Ovary (tissue), 9 donors: ENCODE measurements around the gene SFSWAP. TPM values are rescaled to one million over a fixed set of nuclear protein-coding genes. Genes with fewer than 3 reads are reported as not detected.

Experiments used
- DNase-seq, 5 donors: peaks; one replicate each; pipeline ENCODE4 v3.0.0-alpha.2; 2019 to 2020
- H3K27ac ChIP-seq, 2 donors: fragments of 200-600 bp; one replicate each; pipeline versions ENCODE4 v1.5.1 to v1.8.0; 2019 to 2022
- H3K27me3 ChIP-seq: fragments of 200-600 bp; one replicate; pipeline ENCODE4 v1.8.0; 2022
- H3K36me3 ChIP-seq: fragments of 200-600 bp; sonication (generic); one replicate; pipeline ENCODE4 v1.5.1; 2019
- H3K4me1 ChIP-seq: one replicate; pipeline ENCODE4 v1.8.1; 2013; ENCODE audit warnings: mild to moderate bottlenecking, moderate library complexity; ENCODE audit not compliant: insufficient read depth
- H3K4me3 ChIP-seq: fragments of 200-600 bp; sonication (generic); one replicate; pipeline ENCODE4 v1.5.1; 2017
- H3K9me3 ChIP-seq, 2 donors: fragments of 200-600 bp in 1 of 2; sonication (generic) in 1 of 2; one replicate each; pipeline versions ENCODE4 v1.5.1 to v1.8.1; 2013 to 2019; ENCODE audit warnings: mild to moderate bottlenecking in 1 of 2, moderate library complexity in 1 of 2
- CTCF ChIP-seq, 3 donors: fragments of 450-650 bp in 2 of 3; fragments of 200-600 bp in 1 of 3; IDR thresholded peaks; one replicate each; pipeline versions ENCODE4 v1.5.1 to v1.8.0; 2016 to 2022; ENCODE audit warnings: antibody characterized with exemption in 3 of 3, mild to moderate bottlenecking in 1 of 3
- EP300 ChIP-seq: sonication (generic); formaldehyde crosslinking; IDR thresholded peaks from one replicate; pipeline ENCODE4 v1.6.1; 2017; ENCODE audit warnings: antibody characterized with exemption
- POLR2A ChIP-seq: fragments of 450-650 bp; IDR thresholded peaks from one replicate; pipeline ENCODE4 v1.6.1; 2017; ENCODE audit warnings: antibody characterized with exemption, mild to moderate bottlenecking, moderate library complexity
- WGBS, 3 donors: extraction: QIAGEN DNeasy Blood & Tissue Kit in 1 of 3; methylation state at CpG; one replicate each; pipeline versions ENCODE4 v1.1.5 to v1.1.7; 2013 to 2017; 5-methylcytosine and 5-hydroxymethylcytosine counted together
- intact Hi-C, 4 donors: fragments of 100-400 bp; cut with DNase I; formaldehyde crosslinking; loops; one replicate each; pipeline versions ENCODE4 v1.11.0 to v1.15.1; 2022 to 2023
- polyA plus RNA-seq, 2 donors: library from polyadenylated mRNA; stranded (reverse); fragments of 200-250 nt in 1 of 2; fragments of 350-450 nt in 1 of 2; fragmentation: Illumina TruSeq in 1 of 2; extraction: RNeasy Lipid Tissue Mini Kit (QIAGEN cat#74804) in 1 of 2; gene quantifications; one replicate each; pipeline ENCODE4 v1.2.3, GENCODE V29; 2013 to 2014
- total RNA-seq, 7 donors: library from RNA; depleted of rRNA in 2 of 7; stranded (reverse); fragments of >200 nt in 2 of 7; fragmentation: NEBNext Ultra II Directional in 3 of 7; extraction: Animal tissue kit (Norgen Biotek cat#: 25700) in 3 of 7; gene quantifications; one replicate each; pipeline versions ENCODE4 v1.1.0 to v1.2.4, GENCODE V29; 2016 to 2023
- donor health status: DM: no; HTN: no; CAD: no; lungs with moderate emphysema.
- donor health status: DM: no; HTN: no; CAD: no.
- donor health status: Bipolar disorder and iron deficiency.
- donor health status: DM: yes; HTN: yes; CAD: no.
- donor health status: DM: no; HTN: no; CAD: no.
- donor health status: DM: yes; HTN: yes; CAD: no.

The SFSWAP gene
- total and polyA plus RNA-seq, 9 donors: 27.6 to 54.4 (median 42.5) TPM

GRCh38 chr12:131753005-131753404 is 42.1 kb downstream of the SFSWAP start:
- Histone ChIP-seq H3K27me3 (no peaks in the 10 kb centered on the region), H3K4me1 (no peaks in the 10 kb centered on the region), H3K9me3 (no peaks in the 10 kb centered on the region), H3K27ac (no peak overlapping the region), H3K36me3 (no peaks in the 10 kb centered on the region), H3K4me3 (no peak overlapping the region)
- intact Hi-C loops: no loop called here
- 89 to 96% (median 94%) methylated on average over 20 of the region's 20 CpGs for WGBS, 3 donors
- DNase-seq: no peak
- TF ChIP-seq POLR2A (no peak), EP300 (no peak), CTCF (IDR thresholded peaks at IDR 0.05) (no peak)

GRCh38 chr12:131753757-131754156 is 42.9 kb downstream of the SFSWAP start:
- DNase-seq: no peak

GRCh38 chr12:131754184-131754583 is 43.3 kb downstream of the SFSWAP start:
- Histone ChIP-seq H3K27ac (no peak overlapping the region), H3K9me3 (no peaks in the 10 kb centered on the region), H3K4me1 (no peaks in the 10 kb centered on the region), H3K36me3 (no peaks in the 10 kb centered on the region), H3K4me3 (no peak overlapping the region), H3K27me3 (no peaks in the 10 kb centered on the region)
- intact Hi-C loops: no loop called here
- DNase-seq: no peak
- WGBS, 3 donors: 94 to 95% (median 94%) methylated on average over 17 of the region's 17 CpGs
- TF ChIP-seq POLR2A (no peak), CTCF (IDR thresholded peaks at IDR 0.05) (no peak), EP300 (no peak)

More at GRCh38 chr12:131753757-131754156, 42.9 kb downstream of the SFSWAP start:
- Histone ChIP-seq H3K4me3 (no peak overlapping the region), H3K27ac (no peak overlapping the region), H3K4me1 (no peaks in the 10 kb centered on the region), H3K36me3 (no peaks in the 10 kb centered on the region), H3K9me3 (no peaks in the 10 kb centered on the region), H3K27me3 (no peaks in the 10 kb centered on the region)
- no peak for TF ChIP-seq CTCF (IDR thresholded peaks at IDR 0.05)
- TF ChIP-seq POLR2A: no peak
- no peak for TF ChIP-seq EP300
- 96 to 97% (median 96%) methylated on average over 8 of the region's 8 CpGs for WGBS, 3 donors
- intact Hi-C loops: no loop called here

- DNase-seq: peak in 1 of 5 donors; percentile 15
- intact Hi-C loops: no loop called here
- Histone ChIP-seq H3K27me3 (no peaks in the 10 kb centered on the region), H3K4me1 (no peaks in the 10 kb centered on the region), H3K36me3 (no peaks in the 10 kb centered on the region), H3K4me3 (no peak overlapping the region), H3K27ac (no peak overlapping the region), H3K9me3 (no peaks in the 10 kb centered on the region)
- TF ChIP-seq EP300 (no peak), CTCF (IDR thresholded peaks at IDR 0.05) (no peak), POLR2A (no peak)
- WGBS, 3 donors: 79 to 84% (median 83%) methylated on average over 16 of the region's 16 CpGs
These were observed 44.6 kb downstream of the SFSWAP start for GRCh38 chr12:131755305-131756113.
